Measurements from ENCODE around the gene KCNMB2. TPM values are rescaled to one million over a fixed set of nuclear protein-coding genes. Genes with fewer than 3 reads are reported as not detected.

KCNMB2 gene
- total RNA-seq, 1 donor: 1.1 TPM

GRCh38 chr3:178500631-178501030, 35.6 kb upstream of the KCNMB2 start:
- Histone ChIP-seq H3K4me3 (ENCODE audit: insufficient read depth, low read length) (no peak overlapping the region), H3K4me1 (ENCODE audit: insufficient read depth, low read length) (no peaks in the 10 kb centered on the region), H3K9me3 (ENCODE audit: low read depth, low read length) (no peaks in the 10 kb centered on the region), H2AFZ (ENCODE audit: low read length) (no peak overlapping the region), H3K27me3 (ENCODE audit: insufficient read depth, low read length) (no peaks in the 10 kb centered on the region), H3K36me3 (ENCODE audit: insufficient read depth, low read length) (no peaks in the 10 kb centered on the region), H4K20me1 (ENCODE audit: insufficient read depth, low read length) (no peaks in the 10 kb centered on the region), H3K79me2 (ENCODE audit: insufficient read depth, low read length) (no peaks in the 10 kb centered on the region), H3K4me2 (ENCODE audit: insufficient read depth, low read length) (no peak overlapping the region), H3K27ac (ENCODE audit: low read depth, low read length) (no peak overlapping the region)
- DNase-seq (ENCODE audit: insufficient read length, low spot score, missing footprints): no peak
- TF ChIP-seq CTCF (IDR thresholded peaks at IDR 0.05; ENCODE audit: extremely low read depth, low read depth, low read length): no peak

- Histone ChIP-seq H2AFZ (ENCODE audit: low read length) (no peak overlapping the region), H3K27ac (ENCODE audit: low read depth, low read length) (no peak overlapping the region), H3K79me2 (ENCODE audit: insufficient read depth, low read length) (no peaks in the 10 kb centered on the region), H3K27me3 (ENCODE audit: insufficient read depth, low read length) (no peaks in the 10 kb centered on the region), H3K9me3 (ENCODE audit: low read depth, low read length) (no peaks in the 10 kb centered on the region), H3K4me3 (ENCODE audit: insufficient read depth, low read length) (no peak overlapping the region), H4K20me1 (ENCODE audit: insufficient read depth, low read length) (no peaks in the 10 kb centered on the region), H3K4me1 (ENCODE audit: insufficient read depth, low read length) (no peaks in the 10 kb centered on the region), H3K36me3 (ENCODE audit: insufficient read depth, low read length) (no peaks in the 10 kb centered on the region), H3K4me2 (ENCODE audit: insufficient read depth, low read length) (no peak overlapping the region)
- TF ChIP-seq CTCF (IDR thresholded peaks at IDR 0.05; ENCODE audit: extremely low read depth, low read depth, low read length): no peak
- no peak for DNase-seq (ENCODE audit: insufficient read length, low spot score, missing footprints)
Observed at GRCh38 chr3:178504128-178504527, 32.1 kb upstream of the KCNMB2 start.

- H3K36me3 ChIP-seq (ENCODE audit: insufficient read depth, low read length): no peaks in the 10 kb centered on the region
- no peaks in the 10 kb centered on the region for H3K27me3 ChIP-seq (ENCODE audit: insufficient read depth, low read length)
- no peaks in the 10 kb centered on the region for H3K4me1 ChIP-seq (ENCODE audit: insufficient read depth, low read length)
- H3K9me3 ChIP-seq (ENCODE audit: low read depth, low read length): no peaks in the 10 kb centered on the region
- H2AFZ ChIP-seq (ENCODE audit: low read length): no peak overlapping the region
- no peaks in the 10 kb centered on the region for H3K79me2 ChIP-seq (ENCODE audit: insufficient read depth, low read length)
- TF ChIP-seq CTCF (IDR thresholded peaks at IDR 0.05; ENCODE audit: extremely low read depth, low read depth, low read length): no peak
- H3K4me2 ChIP-seq (ENCODE audit: insufficient read depth, low read length): no peak overlapping the region
- no peak overlapping the region for H3K4me3 ChIP-seq (ENCODE audit: insufficient read depth, low read length)
- peak; percentile 46 for DNase-seq (ENCODE audit: insufficient read length, low spot score, missing footprints)
- H3K27ac ChIP-seq (ENCODE audit: low read depth, low read length): no peak overlapping the region
- no peaks in the 10 kb centered on the region for H4K20me1 ChIP-seq (ENCODE audit: insufficient read depth, low read length)
Observed at GRCh38 chr3:178505832-178506231, 30.4 kb upstream of the KCNMB2 start.

- DNase-seq (ENCODE audit: insufficient read length, low spot score, missing footprints): no peak
- Histone ChIP-seq H3K4me3 (ENCODE audit: insufficient read depth, low read length) (no peak overlapping the region), H3K36me3 (ENCODE audit: insufficient read depth, low read length) (no peaks in the 10 kb centered on the region), H4K20me1 (ENCODE audit: insufficient read depth, low read length) (no peaks in the 10 kb centered on the region), H3K79me2 (ENCODE audit: insufficient read depth, low read length) (no peaks in the 10 kb centered on the region), H3K27ac (ENCODE audit: low read depth, low read length) (no peak overlapping the region), H3K27me3 (ENCODE audit: insufficient read depth, low read length) (no peaks in the 10 kb centered on the region), H2AFZ (ENCODE audit: low read length) (no peak overlapping the region), H3K4me1 (ENCODE audit: insufficient read depth, low read length) (no peaks in the 10 kb centered on the region), H3K4me2 (ENCODE audit: insufficient read depth, low read length) (no peak overlapping the region), H3K9me3 (ENCODE audit: low read depth, low read length) (no peaks in the 10 kb centered on the region)
- no peak for TF ChIP-seq CTCF (IDR thresholded peaks at IDR 0.05; ENCODE audit: extremely low read depth, low read depth, low read length)
Observed at GRCh38 chr3:178507507-178508442, 28.5 kb upstream of the KCNMB2 start.
